SJCRH30 (cell line): ENCODE results near the gene FOXA3. TPM values are rescaled to one million over a fixed set of nuclear protein-coding genes. Genes with fewer than 3 reads are reported as not detected.

Experiments
- total RNA-seq: library from RNA; depleted of rRNA; stranded (reverse); fragments of >200 nt; shearing (Covaris generic); gene quantifications from 2 replicates; pipeline ENCODE4 v1.2.3, GENCODE V29; 2014; rRNA removed

The FOXA3 gene
- total RNA-seq, 1 experiment from 2014 or later, result 0.45 TPM

Other genes with a start within 250 kb of the FOXA3 start
- gene EML2, start 224.9 kb upstream of the FOXA3 start, total RNA-seq, result 3.0 and 5.8 TPM in 2 replicates
- 0.12 and 0.38 TPM in 2 replicates for gene GIPR, start 196.1 kb upstream of the FOXA3 start, total RNA-seq
- 434 and 487 TPM in 2 replicates for gene SNRPD2, start 172.4 kb upstream of the FOXA3 start, total RNA-seq
- gene QPCTL, start 171.7 kb upstream of the FOXA3 start, total RNA-seq, result 9.8 and 10.6 TPM in 2 replicates
- 9.3 and 10.8 TPM in 2 replicates for gene FBXO46, start 133.4 kb upstream of the FOXA3 start, total RNA-seq
- 0.08 TPM in 1 of 2 replicates, not detected in the other for gene MEIOSIN, start 130.9 kb upstream of the FOXA3 start, total RNA-seq
- 6.0 and 6.6 TPM in 2 replicates for gene SIX5, start 95.1 kb upstream of the FOXA3 start, total RNA-seq
- gene DMPK, start 81.8 kb upstream of the FOXA3 start, total RNA-seq, result 79.8 and 84.2 TPM in 2 replicates
- 43.5 and 52.9 TPM in 2 replicates for gene DMWD, start 71.5 kb upstream of the FOXA3 start, total RNA-seq
- gene RSPH6A, start 49.0 kb upstream of the FOXA3 start, total RNA-seq, result 0.22 TPM in 1 of 2 replicates, not detected in the other
- gene SYMPK, start 1.2 kb upstream of the FOXA3 start, total RNA-seq, result 25.6 and 32.6 TPM in 2 replicates
- 31.0 and 31.4 TPM in 2 replicates for gene IRF2BP1, start 21.8 kb downstream of the FOXA3 start, total RNA-seq
- 1.8 and 2.5 TPM in 2 replicates for gene MYPOP, start 38.3 kb downstream of the FOXA3 start, total RNA-seq
- gene NANOS2, start 50.5 kb downstream of the FOXA3 start, total RNA-seq, result not detected in 2 replicates
- 0.02 TPM in 1 of 2 replicates, not detected in the other for gene NOVA2, start 109.5 kb downstream of the FOXA3 start, total RNA-seq
- 3.0 and 4.0 TPM in 2 replicates for gene CCDC61, start 131.1 kb downstream of the FOXA3 start, total RNA-seq
- gene PGLYRP1, start 158.7 kb downstream of the FOXA3 start, total RNA-seq, result not detected in 2 replicates
- gene IGFL4, start 176.7 kb downstream of the FOXA3 start, total RNA-seq, result not detected in 2 replicates